Measurements from ENCODE around the gene SLIT1. TPM values are rescaled to one million over a fixed set of nuclear protein-coding genes. Genes with fewer than 3 reads are reported as not detected.

The SLIT1 gene
- total and polyA plus RNA-seq, 2 of the 8 experiments (the other 6 are each of a cell fraction or from before 2014, with no cell fraction given) = 0.70 to 0.88 TPM

- Histone ChIP-seq H3K23me2 (ENCODE audit: low read depth, low read length) (no peaks in the 10 kb centered on the region; the same call in 1 of the 2 replicates), H3K18ac (ENCODE audit: extremely low read depth, low read length) (no peak overlapping the region), H2BK15ac (ENCODE audit: low read length) (0 out of 2 replicates have a peak overlapping the region, but pooled peaks have one; percentile 23), H3K23ac (ENCODE audit: insufficient read length) (no peak overlapping the region), H3K27ac (ENCODE audit: low read depth, low read length) (no peak overlapping the region), H3K79me2 (ENCODE audit: control insufficient read depth in 1 of 2, insufficient read depth in 2 of 2, low read length in 2 of 2) (no peaks in the 10 kb centered on the region), H2AFZ (ENCODE audit: low read length) (no peak overlapping the region), H3K4me3 (ENCODE audit: extremely low read depth in 1 of 4, insufficient read depth in 2 of 4, low read depth in 3 of 4, low read length in 4 of 4) (no peak overlapping the region), H4K5ac (ENCODE audit: insufficient read length, low read depth, low read length) (no peak overlapping the region), H3K14ac (ENCODE audit: insufficient read length) (no peak overlapping the region), H3K4me2 (ENCODE audit: insufficient read depth in 1 of 2, low read depth in 2 of 2, low read length in 2 of 2) (no peak overlapping the region), H3K36me3 (ENCODE audit: control insufficient read depth in 2 of 4, insufficient read depth in 4 of 4, low read length in 3 of 4) (no peaks in the 10 kb centered on the region), H3K27me3 (replicated peaks in 1 of 4; ENCODE audit: control insufficient read depth in 3 of 4, extremely low read depth in 1 of 4, insufficient read depth in 3 of 4, low read length in 3 of 4) (peaks cover 0 to 6% (median 2%) of the 10 kb centered on the region in 4 experiments; a peak in 2 of 7 replicates), H3K9ac (replicated peaks in 1 of 4; ENCODE audit: extremely low read depth in 1 of 4, low read depth in 3 of 4, low read length in 3 of 4) (no peak overlapping the region), H2BK12ac (ENCODE audit: low read depth, low read length) (peak overlapping the region; percentile 84; the same call in 1 of the 2 replicates), H2BK20ac (ENCODE audit: low read length) (no peak overlapping the region), H2AK5ac (ENCODE audit: low read depth, low read length) (peak overlapping the region; percentile 85; the same call in 1 of the 2 replicates), H3K9me3 (ENCODE audit: insufficient read depth in 2 of 2, low read depth in 1 of 2, low read length in 1 of 2) (no peaks in the 10 kb centered on the region), H3K79me1 (ENCODE audit: low read depth, low read length) (no peaks in the 10 kb centered on the region), H3K4ac (replicated peaks; ENCODE audit: insufficient read length, low read depth, low read length) (no peak overlapping the region), H2BK5ac (ENCODE audit: low read depth, low read length) (no peak overlapping the region), H2BK120ac (replicated peaks; ENCODE audit: low read depth, low read length) (no peak overlapping the region), H4K20me1 (replicated peaks in 1 of 2; ENCODE audit: control insufficient read depth in 1 of 2, insufficient read depth in 2 of 2, low read length in 2 of 2) (no peaks in the 10 kb centered on the region), H3K56ac (replicated peaks; ENCODE audit: insufficient read length, low read depth, low read length) (no peak overlapping the region), H4K8ac (ENCODE audit: extremely low read depth, insufficient read depth, low read length) (0 out of 2 replicates have a peak overlapping the region, but pooled peaks have one; percentile 1), H4K91ac (replicated peaks; ENCODE audit: insufficient read length, low read length) (no peak overlapping the region), H3K4me1 (replicated peaks in 1 of 4; ENCODE audit: control insufficient read depth in 3 of 4, insufficient read depth in 4 of 4, low read length in 3 of 4) (peaks cover 0 to 2% (median 0%) of the 10 kb centered on the region in 4 experiments; a peak in 1 of 7 replicates)
- CTCF ChIA-PET (ENCODE audit: partially characterized antibody) = interaction anchor here (0.9 to 20.0 kb wide), 7 partner anchors 12 to 103 kb away, joined by 3 to 320 read pairs (median 13); no protein-coding TSS in a partner anchor
- POLR2A ChIA-PET (ENCODE audit: partially characterized antibody) = interaction anchor here (1.5 kb wide), 1 partner anchor 13 kb away, joined by 4 read pairs; no protein-coding TSS in a partner anchor
- no peak for FAIRE-seq
- WGBS, 2 experiments (ENCODE audit: extremely low coverage in 1 of 2, insufficient coverage in 1 of 2, insufficient read length in 1 of 2, insufficient replicate concordance in 2 of 2, low coverage in 1 of 2, low lambda C conversion rate in 2 of 2, missing lambda C conversion rate in 1 of 2) = 77% methylated on average over 5 of the region's 5 CpGs; no CpG with 5 or more reads in 1 of the 2 experiments
- TF ChIP-seq CTBP2 (IDR thresholded peaks at IDR 0.05; ENCODE audit: borderline replicate concordance, insufficient read depth, insufficient read length, low read length) (no peak), SIRT6 (IDR thresholded peaks at IDR 0.05; ENCODE audit: low read length) (no peak), CREB1 (IDR thresholded peaks at IDR 0.05) (no peak), POLR2AphosphoS5 (IDR thresholded peaks at IDR 0.05; ENCODE audit: low read depth, low read length) (no peak), RFX5 (IDR thresholded peaks at IDR 0.05; ENCODE audit: borderline replicate concordance, low read depth, low read length) (no peak), EGR1 (IDR thresholded peaks at IDR 0.05; ENCODE audit: borderline replicate concordance, low read depth, low read length) (no peak)
- DNase-seq (ENCODE audit: low read depth in 1 of 2, low spot score in 2 of 2) = no peak
Measured at GRCh38 chr10:97176226-97176625, 9.5 kb downstream of the SLIT1 start.

Data from H1 (cell line).